ENCODE results near the gene PON2. TPM values are rescaled to one million over a fixed set of nuclear protein-coding genes. Genes with fewer than 3 reads are reported as not detected.

The PON2 gene
- total and polyA plus RNA-seq, 2 of the 13 experiments (the other 11 are each of a cell fraction or from before 2014, with no cell fraction given) = 202 to 217 TPM

DNA sequence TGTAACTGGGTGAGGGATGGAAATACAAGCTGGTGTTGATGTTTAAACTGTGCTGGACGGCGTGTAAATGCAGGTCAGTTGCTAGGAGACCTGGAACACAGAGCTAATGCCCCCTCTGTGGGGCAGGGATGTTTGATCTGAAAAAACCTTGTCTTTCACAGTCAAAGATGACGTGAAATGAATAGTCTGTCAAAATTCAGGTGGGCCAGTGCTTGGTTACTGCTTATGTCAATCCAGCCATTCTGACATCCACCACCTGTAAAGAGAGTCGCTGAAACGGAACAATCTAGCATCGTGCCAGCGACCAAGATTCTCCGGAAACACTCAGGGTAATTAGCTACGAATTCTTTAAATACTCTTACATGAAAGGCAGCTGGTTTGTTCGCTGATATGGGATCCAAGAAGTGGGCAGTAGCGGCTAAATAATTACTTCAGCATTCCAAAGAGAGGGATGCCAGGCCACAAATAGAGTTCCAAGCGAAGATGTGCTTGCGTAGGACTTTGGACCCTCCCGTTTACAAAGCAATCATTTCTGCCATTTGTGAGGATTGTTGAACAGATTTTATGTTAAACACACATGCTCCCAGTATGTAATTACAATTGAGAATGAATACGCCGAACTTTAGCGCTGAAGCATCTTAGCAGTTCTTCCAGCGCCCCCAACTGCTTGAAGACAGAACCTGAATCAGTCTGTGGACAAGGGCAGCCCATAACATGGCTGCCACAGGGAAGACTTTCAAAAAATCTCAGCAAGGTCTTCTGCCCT, 43.6 kb upstream of the PON2 start (continued):
- TF ChIP-seq, protein P1, sequence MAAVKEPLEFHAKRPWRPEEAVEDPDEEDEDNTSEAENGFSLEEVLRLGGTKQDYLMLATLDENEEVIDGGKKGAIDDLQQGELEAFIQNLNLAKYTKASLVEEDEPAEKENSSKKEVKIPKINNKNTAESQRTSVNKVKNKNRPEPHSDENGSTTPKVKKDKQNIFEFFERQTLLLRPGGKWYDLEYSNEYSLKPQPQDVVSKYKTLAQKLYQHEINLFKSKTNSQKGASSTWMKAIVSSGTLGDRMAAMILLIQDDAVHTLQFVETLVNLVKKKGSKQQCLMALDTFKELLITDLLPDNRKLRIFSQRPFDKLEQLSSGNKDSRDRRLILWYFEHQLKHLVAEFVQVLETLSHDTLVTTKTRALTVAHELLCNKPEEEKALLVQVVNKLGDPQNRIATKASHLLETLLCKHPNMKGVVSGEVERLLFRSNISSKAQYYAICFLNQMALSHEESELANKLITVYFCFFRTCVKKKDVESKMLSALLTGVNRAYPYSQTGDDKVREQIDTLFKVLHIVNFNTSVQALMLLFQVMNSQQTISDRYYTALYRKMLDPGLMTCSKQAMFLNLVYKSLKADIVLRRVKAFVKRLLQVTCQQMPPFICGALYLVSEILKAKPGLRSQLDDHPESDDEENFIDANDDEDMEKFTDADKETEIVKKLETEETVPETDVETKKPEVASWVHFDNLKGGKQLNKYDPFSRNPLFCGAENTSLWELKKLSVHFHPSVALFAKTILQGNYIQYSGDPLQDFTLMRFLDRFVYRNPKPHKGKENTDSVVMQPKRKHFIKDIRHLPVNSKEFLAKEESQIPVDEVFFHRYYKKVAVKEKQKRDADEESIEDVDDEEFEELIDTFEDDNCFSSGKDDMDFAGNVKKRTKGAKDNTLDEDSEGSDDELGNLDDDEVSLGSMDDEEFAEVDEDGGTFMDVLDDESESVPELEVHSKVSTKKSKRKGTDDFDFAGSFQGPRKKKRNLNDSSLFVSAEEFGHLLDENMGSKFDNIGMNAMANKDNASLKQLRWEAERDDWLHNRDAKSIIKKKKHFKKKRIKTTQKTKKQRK (IDR thresholded peaks at IDR 0.05; ENCODE audit: low read length) = no peak
- no peak for TF ChIP-seq JUN (CRISPR knock-in tag; IDR thresholded peaks at IDR 0.05)
- TF ChIP-seq, protein P2, sequence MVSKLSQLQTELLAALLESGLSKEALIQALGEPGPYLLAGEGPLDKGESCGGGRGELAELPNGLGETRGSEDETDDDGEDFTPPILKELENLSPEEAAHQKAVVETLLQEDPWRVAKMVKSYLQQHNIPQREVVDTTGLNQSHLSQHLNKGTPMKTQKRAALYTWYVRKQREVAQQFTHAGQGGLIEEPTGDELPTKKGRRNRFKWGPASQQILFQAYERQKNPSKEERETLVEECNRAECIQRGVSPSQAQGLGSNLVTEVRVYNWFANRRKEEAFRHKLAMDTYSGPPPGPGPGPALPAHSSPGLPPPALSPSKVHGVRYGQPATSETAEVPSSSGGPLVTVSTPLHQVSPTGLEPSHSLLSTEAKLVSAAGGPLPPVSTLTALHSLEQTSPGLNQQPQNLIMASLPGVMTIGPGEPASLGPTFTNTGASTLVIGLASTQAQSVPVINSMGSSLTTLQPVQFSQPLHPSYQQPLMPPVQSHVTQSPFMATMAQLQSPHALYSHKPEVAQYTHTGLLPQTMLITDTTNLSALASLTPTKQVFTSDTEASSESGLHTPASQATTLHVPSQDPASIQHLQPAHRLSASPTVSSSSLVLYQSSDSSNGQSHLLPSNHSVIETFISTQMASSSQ (IDR thresholded peaks at IDR 0.05; ENCODE audit: low read depth) = no peak
- TF ChIP-seq, protein P2 (CRISPR knock-in tag; IDR thresholded peaks at IDR 0.05; ENCODE audit: borderline replicate concordance) = no peak
- TF ChIP-seq, protein P3, sequence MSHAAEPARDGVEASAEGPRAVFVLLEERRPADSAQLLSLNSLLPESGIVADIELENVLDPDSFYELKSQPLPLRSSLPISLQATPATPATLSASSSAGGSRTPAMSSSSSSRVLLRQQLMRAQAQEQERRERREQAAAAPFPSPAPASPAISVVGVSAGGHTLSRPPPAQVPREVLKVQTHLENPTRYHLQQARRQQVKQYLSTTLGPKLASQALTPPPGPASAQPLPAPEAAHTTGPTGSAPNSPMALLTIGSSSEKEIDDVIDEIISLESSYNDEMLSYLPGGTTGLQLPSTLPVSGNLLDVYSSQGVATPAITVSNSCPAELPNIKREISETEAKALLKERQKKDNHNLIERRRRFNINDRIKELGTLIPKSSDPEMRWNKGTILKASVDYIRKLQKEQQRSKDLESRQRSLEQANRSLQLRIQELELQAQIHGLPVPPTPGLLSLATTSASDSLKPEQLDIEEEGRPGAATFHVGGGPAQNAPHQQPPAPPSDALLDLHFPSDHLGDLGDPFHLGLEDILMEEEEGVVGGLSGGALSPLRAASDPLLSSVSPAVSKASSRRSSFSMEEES (CRISPR knock-in tag; IDR thresholded peaks at IDR 0.05) = no peak
- TF ChIP-seq ZBTB20 (CRISPR knock-in tag; IDR thresholded peaks at IDR 0.05; ENCODE audit: borderline replicate concordance, low read depth) = no peak
- no peak for TF ChIP-seq MBNL3 (CRISPR knock-in tag; conservative IDR thresholded peaks at IDR 0.05)
- TF ChIP-seq FOXK1 (CRISPR knock-in tag; IDR thresholded peaks at IDR 0.05; ENCODE audit: borderline replicate concordance, low read depth) = no peak
- TF ChIP-seq RAD51 (IDR thresholded peaks at IDR 0.05; ENCODE audit: borderline replicate concordance) = no peak
- TF ChIP-seq, protein P4, sequence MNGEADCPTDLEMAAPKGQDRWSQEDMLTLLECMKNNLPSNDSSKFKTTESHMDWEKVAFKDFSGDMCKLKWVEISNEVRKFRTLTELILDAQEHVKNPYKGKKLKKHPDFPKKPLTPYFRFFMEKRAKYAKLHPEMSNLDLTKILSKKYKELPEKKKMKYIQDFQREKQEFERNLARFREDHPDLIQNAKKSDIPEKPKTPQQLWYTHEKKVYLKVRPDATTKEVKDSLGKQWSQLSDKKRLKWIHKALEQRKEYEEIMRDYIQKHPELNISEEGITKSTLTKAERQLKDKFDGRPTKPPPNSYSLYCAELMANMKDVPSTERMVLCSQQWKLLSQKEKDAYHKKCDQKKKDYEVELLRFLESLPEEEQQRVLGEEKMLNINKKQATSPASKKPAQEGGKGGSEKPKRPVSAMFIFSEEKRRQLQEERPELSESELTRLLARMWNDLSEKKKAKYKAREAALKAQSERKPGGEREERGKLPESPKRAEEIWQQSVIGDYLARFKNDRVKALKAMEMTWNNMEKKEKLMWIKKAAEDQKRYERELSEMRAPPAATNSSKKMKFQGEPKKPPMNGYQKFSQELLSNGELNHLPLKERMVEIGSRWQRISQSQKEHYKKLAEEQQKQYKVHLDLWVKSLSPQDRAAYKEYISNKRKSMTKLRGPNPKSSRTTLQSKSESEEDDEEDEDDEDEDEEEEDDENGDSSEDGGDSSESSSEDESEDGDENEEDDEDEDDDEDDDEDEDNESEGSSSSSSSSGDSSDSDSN (CRISPR knock-in tag; IDR thresholded peaks at IDR 0.05) = no peak
- TF ChIP-seq, protein P5, sequence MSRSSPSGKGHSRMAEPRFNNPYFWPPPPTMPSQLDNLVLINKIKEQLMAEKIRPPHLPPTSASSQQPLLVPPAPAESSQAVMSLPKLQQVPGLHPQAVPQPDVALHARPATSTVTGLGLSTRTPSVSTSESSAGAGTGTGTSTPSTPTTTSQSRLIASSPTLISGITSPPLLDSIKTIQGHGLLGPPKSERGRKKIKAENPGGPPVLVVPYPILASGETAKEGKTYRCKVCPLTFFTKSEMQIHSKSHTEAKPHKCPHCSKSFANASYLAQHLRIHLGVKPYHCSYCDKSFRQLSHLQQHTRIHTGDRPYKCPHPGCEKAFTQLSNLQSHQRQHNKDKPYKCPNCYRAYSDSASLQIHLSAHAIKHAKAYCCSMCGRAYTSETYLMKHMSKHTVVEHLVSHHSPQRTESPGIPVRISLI (CRISPR knock-in tag; IDR thresholded peaks at IDR 0.05; ENCODE audit: borderline replicate concordance) = no peak
- TF ChIP-seq, protein P6, sequence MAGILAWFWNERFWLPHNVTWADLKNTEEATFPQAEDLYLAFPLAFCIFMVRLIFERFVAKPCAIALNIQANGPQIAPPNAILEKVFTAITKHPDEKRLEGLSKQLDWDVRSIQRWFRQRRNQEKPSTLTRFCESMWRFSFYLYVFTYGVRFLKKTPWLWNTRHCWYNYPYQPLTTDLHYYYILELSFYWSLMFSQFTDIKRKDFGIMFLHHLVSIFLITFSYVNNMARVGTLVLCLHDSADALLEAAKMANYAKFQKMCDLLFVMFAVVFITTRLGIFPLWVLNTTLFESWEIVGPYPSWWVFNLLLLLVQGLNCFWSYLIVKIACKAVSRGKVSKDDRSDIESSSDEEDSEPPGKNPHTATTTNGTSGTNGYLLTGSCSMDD (CRISPR knock-in tag; IDR thresholded peaks at IDR 0.05) = no peak
- TF ChIP-seq KMT2A (CRISPR knock-in tag; IDR thresholded peaks at IDR 0.05) = no peak

Data from HepG2 (cell line).